Stimulated activated CD8-positive, alpha-beta memory T cell treated with anti-CD3 and anti-CD28 coated beads, Interleukin-12 subunit alpha, Interleukin-12 subunit beta, amount 100 ng/mL, for 1 hour (primary cell): Measurements from ENCODE around the gene GAS6.
"Not testable (repeated sequence)": the region's sequence is repeated elsewhere in the genome, so short reads cannot be mapped to it uniquely, and the experiment has no call there.

Experiments used
- DNase-seq: peaks from one replicate; pipeline ENCODE4 v3.0.0-alpha.2; 2020; ENCODE audit warnings: low read depth

Gene GAS6

DNA sequence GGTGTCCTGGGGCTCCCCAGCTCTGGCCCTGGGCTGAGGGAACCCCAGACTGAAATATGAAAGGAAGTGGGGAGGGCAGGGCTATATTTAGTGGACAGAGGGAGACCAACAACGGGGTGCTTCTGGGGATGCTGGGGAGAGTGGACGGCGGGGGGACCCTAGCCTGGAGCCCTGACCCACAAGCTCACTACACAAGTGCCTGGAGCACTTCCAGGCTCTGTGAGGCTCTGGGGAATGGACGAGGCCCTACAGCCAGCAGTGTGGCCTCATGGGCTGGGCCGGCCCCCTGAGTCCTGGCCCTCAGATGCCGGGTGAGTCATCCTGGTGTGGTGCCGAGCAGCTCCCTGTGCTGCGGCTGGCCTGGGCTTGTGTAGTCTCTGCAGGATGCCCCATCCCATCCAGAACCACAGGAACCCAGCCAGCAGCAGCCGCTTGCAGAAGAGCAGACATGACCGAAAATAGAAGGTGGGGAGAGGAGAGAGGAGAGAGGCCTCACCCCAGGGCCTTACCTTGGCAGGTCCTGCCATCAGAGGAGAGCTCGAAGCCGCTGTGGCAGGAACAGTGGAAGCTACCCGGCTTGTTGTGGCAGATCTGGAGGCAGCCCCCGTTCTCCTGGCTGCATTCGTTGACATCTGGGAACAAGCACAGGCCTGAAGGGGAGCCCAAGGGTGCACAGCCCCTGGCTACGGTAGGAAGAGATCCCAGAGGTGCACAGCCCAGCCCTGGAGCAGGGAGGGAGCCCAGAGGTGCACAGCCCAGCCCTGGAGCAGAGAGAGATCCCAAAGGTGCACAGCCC is 26.1 kb downstream of the GAS6 start:
- no peak for DNase-seq

GRCh38 chr13:113836768-113837559 is 26.9 kb downstream of the GAS6 start:
- no peak for DNase-seq

DNA sequence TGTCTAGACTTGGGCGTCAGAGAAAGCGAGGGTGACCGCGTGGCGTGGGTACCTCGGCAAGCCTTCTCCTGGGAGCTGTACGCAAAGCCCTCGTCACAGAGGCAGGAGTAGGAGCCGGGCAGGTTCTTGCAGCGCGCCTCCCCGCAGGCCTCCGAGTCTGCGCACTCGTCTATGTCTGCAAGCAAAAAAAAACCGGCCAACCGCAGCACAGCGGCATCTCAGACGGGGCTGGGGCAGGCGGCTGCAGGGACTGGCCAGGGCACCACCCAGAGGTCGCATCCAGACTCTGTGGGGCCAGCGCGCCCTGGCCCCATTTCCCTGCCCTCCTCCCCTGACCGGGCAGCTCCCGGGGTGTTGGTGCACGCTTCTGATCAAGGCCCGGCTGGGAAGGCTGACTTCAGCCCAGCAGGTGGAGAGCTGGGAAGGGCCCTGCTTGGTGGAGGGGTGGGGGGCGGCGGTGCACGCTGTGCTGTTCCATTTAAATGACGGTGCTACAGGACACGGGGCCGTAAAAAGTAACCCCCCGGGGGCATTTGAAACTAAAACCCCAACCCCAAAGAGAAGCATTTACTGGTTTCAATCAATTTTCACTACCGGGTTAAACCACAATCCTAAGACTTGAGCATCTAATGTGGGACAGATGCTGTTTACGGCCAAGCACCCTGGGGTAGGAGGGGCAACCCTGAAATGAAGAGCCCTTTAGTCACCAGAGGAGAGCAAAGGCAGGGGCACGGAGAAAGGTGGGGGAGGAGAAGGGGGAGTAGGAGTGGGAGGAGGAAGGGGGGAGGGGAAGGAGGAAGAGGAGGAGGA is 28.2 kb downstream of the GAS6 start:
- DNase-seq: no peak

- DNase-seq: no peak
Measured at GRCh38 chr13:113834496-113835200, 29.2 kb downstream of the GAS6 start.

DNA sequence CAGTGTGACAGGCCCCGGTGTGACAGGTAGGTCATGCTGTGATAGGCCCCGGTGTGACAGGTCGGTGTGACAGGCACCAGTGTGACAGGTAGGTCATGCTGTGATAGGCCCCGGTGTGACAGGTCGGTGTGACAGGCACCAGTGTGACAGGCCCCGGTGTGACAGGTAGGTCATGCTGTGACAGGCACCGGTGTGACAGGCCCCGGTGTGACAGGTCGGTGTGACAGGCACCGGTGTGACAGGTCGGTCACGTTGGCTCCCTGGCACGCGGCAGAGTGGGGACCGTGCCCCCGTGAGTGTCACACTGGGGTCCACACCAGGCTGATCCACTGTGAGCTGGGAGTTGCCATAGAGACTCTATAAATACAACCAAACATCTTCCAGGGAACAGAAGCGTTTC is 29.9 kb downstream of the GAS6 start:
- DNase-seq: not testable (repeated sequence)

DNA sequence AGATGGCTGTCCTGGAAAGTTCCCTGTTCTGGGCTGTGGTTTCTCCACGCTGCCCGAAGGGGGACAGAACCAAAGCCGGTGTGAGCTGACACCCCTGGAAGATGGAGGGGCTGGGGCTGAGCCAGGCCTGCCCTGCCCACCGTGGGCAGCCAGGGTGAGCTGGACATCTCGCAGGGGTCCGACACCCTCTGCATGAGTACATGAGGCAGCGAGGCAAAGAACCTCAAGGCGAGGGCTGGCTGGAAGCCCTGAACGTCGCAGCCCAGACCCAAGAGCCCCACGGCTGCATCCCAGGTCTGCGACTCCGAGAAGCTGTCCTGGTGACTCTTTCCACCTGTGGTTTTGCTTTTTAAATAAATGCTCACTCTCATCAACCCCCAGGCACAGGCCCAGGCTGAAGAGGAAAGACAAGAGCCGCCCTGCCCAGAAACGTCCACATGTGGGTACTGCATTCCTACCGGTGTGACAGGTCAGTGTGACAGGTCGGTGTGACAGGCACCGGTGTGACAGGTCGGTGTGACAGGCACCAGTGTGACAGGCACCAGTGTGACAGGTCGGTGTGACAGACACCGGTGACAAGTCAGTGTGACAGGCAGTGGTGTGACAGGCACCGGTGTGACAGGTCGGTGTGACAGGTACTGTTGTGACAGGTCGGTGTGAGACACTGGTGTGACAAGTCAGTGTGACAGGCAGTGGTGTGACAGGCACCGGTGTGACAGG is 30.6 kb downstream of the GAS6 start:
- no peak for DNase-seq

GRCh38 chr13:113832631-113833030 is 31.2 kb downstream of the GAS6 start:
- DNase-seq: no peak

DNA sequence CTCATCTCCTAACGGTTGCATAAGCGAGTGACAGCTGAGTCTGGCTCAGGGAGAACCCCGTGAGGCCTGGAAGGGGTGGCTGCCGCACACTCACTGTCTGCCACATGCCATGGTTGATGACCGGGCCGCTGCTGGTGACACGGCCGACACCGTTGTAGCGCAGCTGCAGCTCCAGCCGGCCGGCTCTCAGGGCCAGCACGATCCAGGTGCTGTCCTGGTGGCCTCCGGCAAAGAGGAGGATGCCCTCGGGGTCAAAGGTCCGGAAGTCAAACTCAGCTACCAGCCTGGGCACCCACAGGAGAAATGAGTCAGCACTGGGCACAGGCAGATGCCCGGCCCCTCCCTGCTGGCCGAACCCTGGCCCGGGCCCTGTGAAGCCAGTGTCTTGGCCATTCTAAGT is 31.7 kb downstream of the GAS6 start:
- DNase-seq: no peak

DNA sequence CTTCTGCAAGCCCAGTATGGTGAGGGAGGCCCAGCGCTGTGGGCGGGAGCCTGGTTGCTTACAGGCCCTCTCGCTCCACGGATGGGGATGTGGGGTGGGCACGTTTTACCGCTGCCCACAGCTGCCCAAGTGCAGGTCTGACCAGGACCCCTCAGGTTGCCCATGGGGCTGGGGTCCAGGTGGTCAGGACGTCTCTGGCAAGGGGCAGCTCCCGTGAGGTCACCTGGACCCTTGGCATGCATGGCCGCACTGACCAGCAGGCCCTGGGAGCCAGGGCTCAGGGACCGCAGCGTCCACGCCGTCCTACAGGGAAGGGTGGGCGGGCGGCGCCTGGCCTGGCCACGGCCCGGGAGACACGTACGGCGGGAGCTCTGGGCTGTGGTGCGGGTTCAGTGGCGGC is 32.8 kb downstream of the GAS6 start:
- DNase-seq: no peak

DNA sequence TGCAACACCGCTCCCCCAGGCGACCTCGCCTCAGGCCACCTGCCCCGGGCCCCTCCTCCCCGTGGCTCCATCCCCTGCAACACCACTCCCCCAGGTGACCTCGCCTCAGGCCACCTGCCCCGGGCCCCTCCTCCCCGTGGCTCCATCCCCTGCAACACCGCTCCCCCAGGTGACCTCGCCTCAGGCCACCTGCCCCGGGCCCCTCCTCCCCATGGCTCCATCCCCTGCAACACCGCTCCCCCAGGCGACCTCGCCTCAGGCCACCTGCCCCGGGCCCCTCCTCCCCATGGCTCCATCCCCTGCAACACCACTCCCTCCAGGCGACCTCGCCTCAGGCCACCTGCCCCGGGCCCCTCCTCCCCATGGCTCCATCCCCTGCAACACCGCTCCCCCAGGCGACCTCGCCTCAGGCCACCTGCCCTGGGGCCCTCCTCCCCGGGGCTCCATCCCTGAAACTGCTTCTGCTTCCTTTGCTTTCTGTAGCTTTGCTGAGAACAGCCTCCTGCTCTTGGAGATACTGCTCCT is 33.4 kb downstream of the GAS6 start:
- not testable (repeated sequence) for DNase-seq

DNA sequence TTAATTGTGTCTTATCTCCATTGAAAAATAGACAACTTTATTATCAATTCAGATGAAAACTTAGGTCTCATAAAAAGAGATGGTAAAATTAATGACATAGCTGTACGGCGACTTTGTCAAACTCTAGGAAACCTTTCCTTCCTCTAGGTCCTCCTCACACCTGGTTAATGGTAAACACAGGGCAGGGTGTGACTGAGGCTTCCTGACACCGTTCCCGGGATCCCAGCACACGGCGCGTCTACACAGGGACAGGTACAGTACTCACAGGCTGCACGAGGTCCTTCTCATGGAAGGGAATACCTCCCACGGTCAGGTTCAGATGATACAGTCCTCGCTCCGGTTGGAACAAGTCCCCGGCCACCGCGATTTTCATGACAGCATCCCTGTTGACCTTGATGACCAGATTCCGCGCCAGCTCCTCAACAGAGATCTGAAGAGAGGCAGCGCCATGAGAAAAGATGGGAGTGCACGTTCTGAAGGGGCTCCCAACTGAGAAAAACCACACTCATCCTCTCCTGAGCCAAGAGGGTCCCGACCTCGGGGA is 35.5 kb downstream of the GAS6 start:
- DNase-seq: no peak

- DNase-seq: no peak
Measured at GRCh38 chr13:113827021-113827420, 36.9 kb downstream of the GAS6 start.

- DNase-seq: not testable (repeated sequence)
Measured at GRCh38 chr13:113826446-113826845, 37.4 kb downstream of the GAS6 start.

DNA sequence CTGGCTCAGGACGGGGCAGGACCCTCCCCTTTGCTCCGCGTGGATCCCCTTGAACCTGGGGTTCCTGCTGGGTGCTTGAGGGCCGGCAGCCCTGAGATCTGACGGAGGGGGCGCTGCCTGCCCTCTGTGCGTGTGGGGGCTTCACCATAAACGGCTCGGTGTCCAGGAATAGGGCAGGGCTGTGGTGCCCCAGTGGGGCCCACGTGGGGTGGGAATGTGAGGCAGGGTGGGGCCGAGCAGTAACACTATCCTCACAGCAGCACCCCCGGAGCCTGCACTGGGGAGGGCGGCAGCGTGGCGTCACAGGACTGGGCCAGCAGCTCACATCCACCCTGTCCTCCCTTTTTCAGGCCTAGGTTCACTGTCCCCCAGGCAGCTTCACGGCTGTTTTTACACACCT is 38.0 kb downstream of the GAS6 start:
- DNase-seq: no peak

GRCh38 chr13:113823771-113824170 is 40.1 kb downstream of the GAS6 start:
- no peak for DNase-seq

GRCh38 chr13:113822956-113823744 is 40.7 kb downstream of the GAS6 start:
- no peak for DNase-seq

DNA sequence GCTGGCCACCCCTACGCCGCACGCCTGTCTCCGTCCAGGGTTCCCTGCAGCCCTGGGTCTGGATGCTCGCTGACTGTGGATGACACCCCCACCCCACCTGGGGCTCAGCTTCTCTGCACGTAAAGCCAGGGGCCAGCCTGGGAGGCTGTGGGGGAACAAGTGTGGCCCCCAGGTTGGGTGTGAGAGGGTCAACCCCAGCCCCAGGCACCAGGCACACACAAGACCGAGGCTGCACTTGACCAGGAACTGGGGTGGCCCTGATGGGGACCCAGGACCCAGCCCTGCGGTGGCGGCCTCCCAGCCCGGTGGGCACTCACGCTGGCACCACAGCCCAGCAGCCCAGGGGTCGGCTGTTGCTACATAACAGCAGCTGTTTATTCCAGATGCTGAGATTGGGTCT is 41.6 kb downstream of the GAS6 start:
- DNase-seq: no peak

- no peak for DNase-seq
Measured at GRCh38 chr13:113821847-113822246, 42.0 kb downstream of the GAS6 start.

DNA sequence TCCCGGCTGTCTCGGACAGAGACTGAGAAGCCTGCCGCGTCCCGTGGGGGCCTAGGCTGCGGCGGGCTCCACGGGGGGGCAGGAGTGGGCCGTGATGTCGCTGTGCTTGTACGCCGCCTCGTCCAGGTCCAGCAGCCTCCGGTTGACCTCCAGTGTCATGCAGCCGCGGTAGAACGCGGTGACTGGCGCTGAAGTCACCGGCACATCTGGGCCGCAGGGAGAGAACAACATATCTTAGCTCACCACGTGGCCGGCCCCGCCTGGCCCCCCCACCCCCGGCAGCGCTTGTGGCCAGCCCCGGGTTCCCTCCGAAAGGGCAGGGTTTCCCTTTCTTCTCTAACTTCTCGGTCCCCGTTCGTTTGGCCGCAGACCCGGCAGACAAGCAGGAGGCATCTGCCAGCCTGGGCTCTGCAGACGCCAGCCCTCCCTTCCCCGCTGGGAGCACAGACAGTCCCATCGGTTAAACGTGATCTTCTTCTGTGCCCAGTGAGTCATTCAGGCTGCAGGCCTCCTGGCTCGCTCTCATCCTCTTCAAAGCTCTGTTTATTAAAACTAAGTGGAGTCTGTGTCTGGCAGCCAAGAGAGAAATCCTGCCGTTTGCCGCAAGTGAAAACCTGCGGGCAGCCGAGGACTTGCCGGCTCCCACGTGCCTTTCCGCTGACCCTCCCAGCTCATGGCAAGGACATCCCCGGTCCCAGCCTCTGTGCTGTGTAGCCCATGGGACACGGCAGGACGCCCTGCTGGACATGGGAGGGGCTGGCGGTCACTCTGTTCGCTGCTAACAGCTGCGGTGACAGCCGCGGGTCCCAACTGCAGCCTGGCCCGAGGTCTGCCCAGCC is 42.8 kb downstream of the GAS6 start:
- no peak for DNase-seq
